ENCODE measurements around the gene CAPN10.

The CAPN10 gene

GRCh38 chr2:240646900-240647502 lies 60.5 kb downstream of the CAPN10 start:
- H3K27me3 ChIP-seq (ENCODE audit: control insufficient read depth, insufficient read depth, low read length) = no peaks in the 10 kb centered on the region
- H3K4me3 ChIP-seq (ENCODE audit: low read depth, low read length) = no peak overlapping the region
- no peak overlapping the region for H3K27ac ChIP-seq
- no peaks in the 10 kb centered on the region for H3K36me3 ChIP-seq (ENCODE audit: control insufficient read depth, insufficient read depth, low read length)
- H3K79me2 ChIP-seq = no peaks in the 10 kb centered on the region
- no peak overlapping the region for H3K9ac ChIP-seq
- TF ChIP-seq CTCF (IDR thresholded peaks at IDR 0.05) = no peak
- no peak overlapping the region for H2AFZ ChIP-seq
- no peaks in the 10 kb centered on the region for H3K9me3 ChIP-seq (ENCODE audit: control insufficient read depth, low read length)
- H3K4me1 ChIP-seq = no peaks in the 10 kb centered on the region
- no peak overlapping the region for H3K4me2 ChIP-seq (ENCODE audit: low read length)

GRCh38 chr2:240647503-240648154 lies 61.1 kb downstream of the CAPN10 start:
- no peak overlapping the region for H2AFZ ChIP-seq
- no peaks in the 10 kb centered on the region for H3K27me3 ChIP-seq (ENCODE audit: control insufficient read depth, insufficient read depth, low read length)

GRCh38 chr2:240648155-240648649 lies 61.7 kb downstream of the CAPN10 start:
- H3K27ac ChIP-seq = no peak overlapping the region
- H3K4me1 ChIP-seq = no peaks in the 10 kb centered on the region
- H3K9me3 ChIP-seq (ENCODE audit: control insufficient read depth, low read length) = no peaks in the 10 kb centered on the region
- no peak overlapping the region for H3K9ac ChIP-seq
- H3K4me2 ChIP-seq (ENCODE audit: low read length) = no peak overlapping the region
- no peaks in the 10 kb centered on the region for H3K27me3 ChIP-seq (ENCODE audit: control insufficient read depth, insufficient read depth, low read length)
- H3K79me2 ChIP-seq = no peaks in the 10 kb centered on the region
- no peak for TF ChIP-seq CTCF (IDR thresholded peaks at IDR 0.05)
- no peak overlapping the region for H3K4me3 ChIP-seq (ENCODE audit: low read depth, low read length)
- no peaks in the 10 kb centered on the region for H3K36me3 ChIP-seq (ENCODE audit: control insufficient read depth, insufficient read depth, low read length)
- H2AFZ ChIP-seq = no peak overlapping the region

More at GRCh38 chr2:240647503-240648154, 61.1 kb downstream of the CAPN10 start:
- no peak overlapping the region for H3K9ac ChIP-seq
- no peaks in the 10 kb centered on the region for H3K36me3 ChIP-seq (ENCODE audit: control insufficient read depth, insufficient read depth, low read length)
- no peak for TF ChIP-seq CTCF (IDR thresholded peaks at IDR 0.05)
- no peak overlapping the region for H3K4me2 ChIP-seq (ENCODE audit: low read length)
- H3K4me3 ChIP-seq (ENCODE audit: low read depth, low read length) = no peak overlapping the region
- no peaks in the 10 kb centered on the region for H3K4me1 ChIP-seq
- H3K9me3 ChIP-seq (ENCODE audit: control insufficient read depth, low read length) = no peaks in the 10 kb centered on the region
- no peaks in the 10 kb centered on the region for H3K79me2 ChIP-seq
- no peak overlapping the region for H3K27ac ChIP-seq
